Stimulated activated CD8-positive, alpha-beta memory T cell treated with anti-CD3 and anti-CD28 coated beads, Interleukin-12 subunit alpha, Interleukin-12 subunit beta, amount 100 ng/mL, for 4 hours (primary cell): Measurements from ENCODE around the gene UNC13C.

Experiments
- DNase-seq: peaks from one replicate; pipeline ENCODE4 v3.0.0-alpha.2; 2020; ENCODE audit warnings: low read depth

The UNC13C gene

GRCh38 chr15:54017959-54018358 is 39.7 kb downstream of the UNC13C start:
- no peak for DNase-seq

DNA sequence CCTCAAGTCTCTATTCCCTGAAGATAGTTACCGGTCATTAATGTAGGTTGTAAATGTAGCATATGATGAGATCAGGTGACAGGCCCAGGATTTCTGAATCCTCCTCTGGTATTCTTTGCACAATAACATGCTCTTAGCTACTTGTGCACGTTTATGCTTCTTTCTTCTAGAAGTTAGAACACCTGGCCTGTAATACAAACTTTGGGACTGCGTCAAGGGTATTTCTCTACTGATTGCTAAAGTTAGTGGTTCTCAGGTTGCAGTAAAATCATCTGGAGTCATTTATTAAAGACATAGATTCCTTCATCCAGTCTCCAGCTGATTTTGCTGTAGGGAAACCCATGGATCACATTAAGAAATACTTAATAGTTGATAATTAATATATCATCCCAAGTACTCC is 48.0 kb downstream of the UNC13C start:
- DNase-seq: no peak

GRCh38 chr15:54026891-54027290 is 48.6 kb downstream of the UNC13C start:
- DNase-seq: no peak

GRCh38 chr15:54029081-54029480 is 50.8 kb downstream of the UNC13C start:
- no peak for DNase-seq

GRCh38 chr15:54032066-54032465 is 53.8 kb downstream of the UNC13C start:
- DNase-seq: no peak

DNA sequence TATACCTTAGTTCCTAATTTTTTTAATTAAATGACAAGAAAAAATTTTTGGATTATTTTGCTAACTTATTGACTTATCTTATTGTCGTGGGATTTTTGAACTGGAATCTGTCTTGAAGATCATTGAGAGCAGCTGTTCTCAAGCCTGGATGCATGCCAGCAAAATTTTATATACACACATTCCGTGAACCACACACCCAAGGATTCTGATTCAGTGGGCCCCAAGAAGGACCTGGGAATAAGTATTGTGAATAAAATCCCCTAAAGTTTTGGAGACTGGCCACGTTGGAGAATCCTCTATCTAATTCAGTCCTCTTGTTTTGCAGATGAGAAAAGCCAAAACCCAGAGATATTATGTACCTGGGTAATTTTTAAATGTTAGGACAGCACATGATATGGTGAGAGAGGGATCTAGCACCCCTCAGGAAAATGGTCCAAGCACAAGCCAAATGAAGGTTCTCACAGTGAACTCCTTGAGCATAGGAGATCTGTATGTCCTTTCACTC is 55.2 kb downstream of the UNC13C start:
- no peak for DNase-seq

GRCh38 chr15:54033869-54034458 is 55.7 kb downstream of the UNC13C start:
- no peak for DNase-seq

DNA sequence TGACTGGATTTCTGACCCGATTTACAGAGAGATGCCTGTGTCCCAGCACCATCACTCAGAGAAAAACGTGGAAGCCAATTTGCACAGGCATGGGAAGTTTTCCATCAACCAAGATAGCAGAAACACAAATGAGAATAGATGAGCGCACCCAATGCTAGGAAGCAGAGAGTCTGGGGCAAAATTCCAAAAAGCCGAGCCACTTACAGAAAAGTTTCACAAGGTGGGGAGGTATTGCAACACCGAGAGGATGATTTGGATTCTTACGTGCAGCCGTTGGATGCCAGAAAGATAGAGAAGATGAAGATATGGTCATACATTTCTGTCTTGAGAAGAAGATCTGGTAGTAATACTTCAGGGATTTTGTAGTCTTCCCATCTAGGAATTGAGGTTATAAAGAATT is 57.4 kb downstream of the UNC13C start:
- no peak for DNase-seq

DNA sequence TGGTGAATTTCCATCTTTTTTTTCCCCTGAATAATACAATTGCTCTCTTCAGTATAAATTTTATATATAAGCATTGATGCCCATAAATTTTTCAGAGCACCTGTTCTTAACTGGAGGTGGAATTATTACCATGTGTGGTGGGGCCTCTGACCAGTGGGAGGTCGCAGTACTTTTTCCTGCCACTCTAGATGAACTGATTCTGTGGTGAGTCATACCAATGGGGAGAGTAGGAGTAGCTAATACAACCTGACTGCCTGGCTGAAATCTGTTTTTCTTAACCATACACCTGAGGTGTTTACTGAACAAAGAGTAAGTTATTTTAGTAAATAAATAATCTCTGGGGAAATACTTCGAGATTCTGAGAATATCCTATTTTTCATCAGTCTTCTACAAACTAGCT is 67.2 kb downstream of the UNC13C start:
- no peak for DNase-seq

DNA sequence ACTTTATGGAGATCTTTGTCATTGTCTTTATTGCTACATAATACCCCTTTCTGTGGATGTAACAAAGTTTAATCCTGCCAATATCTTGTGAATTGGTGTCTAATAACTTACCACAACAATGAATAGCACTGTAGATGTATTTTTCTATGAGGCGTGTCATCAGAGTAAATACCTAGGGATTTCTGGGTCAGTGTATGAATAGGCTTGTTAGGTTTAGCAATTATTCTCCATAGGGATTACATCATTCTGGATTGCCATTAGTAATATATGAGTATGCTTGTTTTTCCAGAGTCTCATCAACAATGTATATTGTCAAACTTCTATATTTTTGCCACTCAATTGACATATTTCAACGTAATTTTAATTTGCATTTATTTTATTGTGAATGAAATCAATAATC is 67.9 kb downstream of the UNC13C start:
- DNase-seq: no peak

- DNase-seq: no peak
Measured at GRCh38 chr15:54064365-54064764, 86.1 kb downstream of the UNC13C start.

DNA sequence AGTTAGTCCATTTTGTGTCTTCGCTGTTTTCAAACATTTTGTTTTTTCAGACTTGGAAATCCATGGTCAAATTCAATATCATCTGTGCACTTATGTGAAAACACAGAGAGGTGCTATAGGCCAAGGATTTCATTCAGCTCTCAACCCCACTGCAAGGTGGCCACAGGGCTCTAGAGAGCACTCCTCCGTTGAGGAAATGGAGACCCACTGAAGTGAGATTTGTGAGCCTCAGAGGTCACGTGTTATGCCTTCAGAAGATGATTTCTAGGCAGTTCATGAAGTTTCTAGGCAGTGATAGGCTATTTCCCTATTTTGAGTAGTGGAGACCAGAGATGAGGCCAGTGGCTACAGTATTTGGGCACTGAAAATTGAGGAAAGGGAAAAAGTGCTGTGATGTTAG is 88.2 kb downstream of the UNC13C start:
- no peak for DNase-seq

- no peak for DNase-seq
Measured at GRCh38 chr15:54082836-54083492, 104.7 kb downstream of the UNC13C start.

- DNase-seq: no peak
Measured at GRCh38 chr15:54083501-54083900, 105.3 kb downstream of the UNC13C start.

DNA sequence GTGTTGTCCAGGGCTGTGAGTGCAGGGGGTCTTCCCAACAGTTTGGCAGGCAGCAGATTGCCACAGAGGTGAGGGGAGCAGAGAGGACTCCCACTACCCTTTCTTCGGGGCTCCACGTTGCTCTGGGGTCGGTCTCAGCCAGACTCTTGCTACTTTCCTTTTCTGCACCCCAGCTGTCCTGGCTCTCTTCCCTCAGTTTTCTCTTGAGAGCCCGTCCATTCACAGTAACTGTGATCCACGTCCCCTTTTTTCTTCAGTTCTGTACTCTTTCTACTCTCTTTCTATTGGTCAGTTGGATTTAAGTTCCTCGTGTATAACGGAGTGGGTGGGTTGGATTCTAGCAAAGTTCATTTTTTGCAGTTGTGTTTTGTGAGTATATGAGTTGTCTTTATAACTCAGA is 105.8 kb downstream of the UNC13C start:
- DNase-seq: no peak

GRCh38 chr15:54088837-54089236 is 110.6 kb downstream of the UNC13C start:
- DNase-seq: no peak

DNA sequence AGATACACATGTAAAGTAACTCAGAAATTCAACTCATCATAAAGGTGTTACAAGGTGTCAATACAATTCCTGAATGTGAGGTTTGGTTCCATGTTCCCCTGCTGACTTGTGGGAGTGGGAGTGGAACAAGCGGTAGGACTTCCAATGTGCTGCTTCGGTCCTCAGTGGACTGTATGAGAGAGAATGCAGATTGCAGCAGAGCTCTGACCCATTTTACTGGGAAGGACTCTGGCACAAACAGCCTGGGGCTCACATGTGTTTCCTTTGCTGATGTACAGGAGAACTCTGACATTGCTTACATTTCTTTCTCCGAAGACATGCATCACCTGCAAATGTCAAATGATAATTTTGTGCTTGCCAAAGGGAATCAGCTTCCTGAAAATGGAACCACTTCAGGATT is 111.5 kb downstream of the UNC13C start:
- DNase-seq: no peak

DNA sequence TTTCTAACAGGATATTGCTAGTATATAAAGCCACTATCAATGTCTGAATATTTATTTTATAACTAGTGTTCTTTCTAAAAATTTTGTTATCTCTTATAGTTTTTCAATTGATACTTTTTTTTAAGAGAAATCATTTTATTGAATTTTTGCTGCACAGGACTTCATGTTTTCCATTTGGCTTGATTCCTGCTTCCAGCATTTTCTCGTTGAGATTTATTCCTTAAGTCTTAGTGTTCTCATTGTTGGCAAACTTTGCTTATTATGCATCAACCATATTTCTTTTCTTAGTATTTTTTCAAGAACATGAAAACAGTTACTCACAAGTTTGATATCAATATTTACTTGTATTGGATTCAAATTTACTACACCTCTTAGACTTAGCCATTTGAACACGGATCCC is 113.4 kb downstream of the UNC13C start:
- no peak for DNase-seq

- no peak for DNase-seq
Measured at GRCh38 chr15:54094661-54095060, 116.4 kb downstream of the UNC13C start.

GRCh38 chr15:54097019-54097418 is 118.8 kb downstream of the UNC13C start:
- DNase-seq: no peak

GRCh38 chr15:54099010-54099409 is 120.8 kb downstream of the UNC13C start:
- DNase-seq: no peak

GRCh38 chr15:54101664-54102270 is 123.5 kb downstream of the UNC13C start:
- DNase-seq: no peak

DNA sequence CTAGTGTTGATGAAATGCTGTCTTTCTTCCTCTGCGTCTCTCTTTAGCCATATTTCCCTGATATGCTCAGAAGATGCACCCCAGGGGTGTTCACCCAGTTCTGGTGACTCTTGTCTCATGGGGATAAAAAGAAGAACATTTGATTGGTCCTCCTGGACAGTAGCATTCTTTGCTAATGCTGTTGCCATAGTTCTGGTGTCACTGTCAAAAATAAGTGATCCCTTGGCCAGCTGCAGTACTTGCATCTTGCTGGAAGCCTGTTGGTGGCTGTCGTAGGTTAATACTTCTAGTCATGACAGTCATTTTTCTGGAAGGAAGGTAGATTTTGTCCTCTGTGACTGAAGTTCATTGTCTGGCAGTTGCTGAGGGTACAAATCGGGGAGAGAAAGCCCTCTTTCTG is 124.5 kb downstream of the UNC13C start:
- DNase-seq: no peak

- DNase-seq: no peak
Measured at GRCh38 chr15:54109014-54109413, 130.8 kb downstream of the UNC13C start.
